Liver (tissue), 9 donors: Measurements from ENCODE around the gene PCSK6. TPM values are rescaled to one million over a fixed set of nuclear protein-coding genes. Genes with fewer than 3 reads are reported as not detected.

ENCODE experiments used
- DNase-seq: peaks from one replicate; pipeline ENCODE4 v3.0.0-alpha.2; 2017; ENCODE audit warnings: low spot score
- H3K27ac ChIP-seq, 2 donors: one replicate each; pipeline ENCODE4 v1.7.0; 2013; ENCODE audit warnings: inconsistent platforms in 2 of 2, low read length in 2 of 2, control low read depth in 1 of 2, low read depth in 1 of 2, mild to moderate bottlenecking in 1 of 2
- H3K27me3 ChIP-seq, 4 donors: one replicate each; pipeline versions ENCODE4 v1.6.1 to v1.7.0; 2013; ENCODE audit warnings: low read length in 3 of 4, inconsistent platforms in 1 of 4, mild to moderate bottlenecking in 1 of 4, moderate library complexity in 1 of 4; ENCODE audit not compliant: control insufficient read depth in 4 of 4, insufficient read depth in 4 of 4
- H3K36me3 ChIP-seq, 4 donors: one replicate each; pipeline versions ENCODE4 v1.6.1 to v1.7.0; 2013; ENCODE audit warnings: low read length in 3 of 4, mild to moderate bottlenecking in 3 of 4, low read depth in 1 of 4, moderate library complexity in 1 of 4; ENCODE audit not compliant: control insufficient read depth in 4 of 4, insufficient read depth in 3 of 4
- H3K4me1 ChIP-seq, 4 donors: one replicate each; pipeline versions ENCODE4 v1.6.1 to v1.7.0; 2013; ENCODE audit warnings: low read length in 3 of 4, mild to moderate bottlenecking in 3 of 4, moderate library complexity in 1 of 4; ENCODE audit not compliant: control insufficient read depth in 4 of 4, insufficient read depth in 4 of 4
- H3K4me3 ChIP-seq, 3 donors: one replicate each; pipeline versions ENCODE4 v1.6.1 to v1.7.0; 2013; ENCODE audit warnings: low read length in 3 of 3, control low read depth in 1 of 3, low read depth in 1 of 3, mild to moderate bottlenecking in 1 of 3
- H3K9ac ChIP-seq, 2 donors: one replicate each; pipeline ENCODE4 v1.7.0; 2013; ENCODE audit warnings: low read length in 2 of 2, mild to moderate bottlenecking in 2 of 2, moderate library complexity in 2 of 2, control low read depth in 1 of 2, low read depth in 1 of 2
- H3K9me3 ChIP-seq, 4 donors: one replicate each; pipeline versions ENCODE4 v1.6.1 to v1.7.0; 2013; ENCODE audit warnings: low read length in 3 of 4; ENCODE audit not compliant: control insufficient read depth in 4 of 4
- EGR1 ChIP-seq, 2 donors: IDR thresholded peaks; 2 replicates each; pipeline ENCODE4 v1.6.1; 2016 to 2018; ENCODE audit warnings: antibody characterized with exemption in 2 of 2, low read depth in 2 of 2
- FOXA2 ChIP-seq: IDR thresholded peaks from 2 replicates; pipeline ENCODE4 v1.6.1; 2016; ENCODE audit warnings: antibody characterized with exemption
- GABPA ChIP-seq, 2 donors: IDR thresholded peaks in 1 of 2; conservative IDR thresholded peaks in 1 of 2; 2 replicates each; pipeline ENCODE4 v1.6.1; 2016; ENCODE audit warnings: antibody characterized with exemption in 2 of 2, mild to moderate bottlenecking in 1 of 2, moderate library complexity in 1 of 2
- HNF4A ChIP-seq, 2 donors: conservative IDR thresholded peaks; 2 replicates each; pipeline ENCODE4 v1.6.1; 2016; ENCODE audit warnings: antibody characterized with exemption in 2 of 2, mild to moderate bottlenecking in 2 of 2
- HNF4G ChIP-seq: IDR thresholded peaks from 2 replicates; pipeline ENCODE4 v1.6.1; 2016; ENCODE audit warnings: antibody characterized with exemption
- JUND ChIP-seq, 2 donors: IDR thresholded peaks; 2 replicates each; pipeline ENCODE4 v1.6.1; 2016; ENCODE audit warnings: antibody characterized with exemption in 2 of 2
- NR2F2 ChIP-seq: IDR thresholded peaks from 2 replicates; pipeline ENCODE4 v1.6.1; 2016; ENCODE audit warnings: antibody characterized with exemption
- RAD21 ChIP-seq, 2 donors: IDR thresholded peaks; 2 replicates each; pipeline ENCODE4 v1.6.1; 2016; ENCODE audit warnings: antibody characterized with exemption in 2 of 2, mild to moderate bottlenecking in 2 of 2
- RXRA ChIP-seq, 2 donors: IDR thresholded peaks; 2 replicates each; pipeline ENCODE4 v1.6.1; 2017 to 2018; ENCODE audit warnings: antibody characterized with exemption in 2 of 2, mild to moderate bottlenecking in 1 of 2
- SP1 ChIP-seq: IDR thresholded peaks from 2 replicates; pipeline ENCODE4 v1.6.1; 2018; ENCODE audit warnings: antibody characterized with exemption, mild to moderate bottlenecking
- TAF1 ChIP-seq: conservative IDR thresholded peaks from 2 replicates; pipeline ENCODE4 v1.6.1; 2016; ENCODE audit warnings: antibody characterized with exemption, mild to moderate bottlenecking
- YY1 ChIP-seq: IDR thresholded peaks from 2 replicates; pipeline ENCODE4 v1.6.1; 2016; ENCODE audit warnings: antibody characterized with exemption, mild to moderate bottlenecking
- WGBS: extraction: QIAGEN DNeasy Blood & Tissue Kit; methylation state at CpG from one replicate; pipeline ENCODE4 v1.1.7; 2013; 5-methylcytosine and 5-hydroxymethylcytosine counted together
- polyA plus RNA-seq, 2 donors: library from polyadenylated mRNA; stranded (reverse) in 1 of 2; unstranded in 1 of 2; fragments of 200-250 nt in 1 of 2; fragments of >200 nt in 1 of 2; fragmentation: Nextera tagmentation in 1 of 2; extraction: Ambion mirVana in 1 of 2; gene quantifications; one replicate each; pipeline versions ENCODE4 v1.2.1 to v1.2.3, GENCODE V29; 2013 to 2015
- total RNA-seq, 2 donors: library from RNA; depleted of rRNA; stranded (reverse); fragments of >200 nt; gene quantifications; one replicate each; pipeline ENCODE4 v1.2.3, GENCODE V29; 2014
- TF ChIP-seq, protein P1 (sequence below): IDR thresholded peaks from 2 replicates; pipeline ENCODE4 v1.6.1; 2016; ENCODE audit warnings: antibody characterized with exemption, mild to moderate bottlenecking
- TF ChIP-seq, protein P2 (sequence below): IDR thresholded peaks from 2 replicates; pipeline ENCODE4 v1.6.1; 2016; ENCODE audit warnings: antibody characterized with exemption
- TF ChIP-seq, protein P3 (sequence below): IDR thresholded peaks from 2 replicates; pipeline ENCODE4 v1.6.1; 2016; ENCODE audit warnings: antibody characterized with exemption
- TF ChIP-seq, protein P4 (sequence below): fragments of 150-350 bp; IDR thresholded peaks from 2 replicates; pipeline ENCODE4 v1.5.1; 2017; ENCODE audit warnings: improper control_type of control experiment, low read depth, low read length; ENCODE audit not compliant: missing input control
- TF ChIP-seq, protein P5 (sequence below): IDR thresholded peaks from 2 replicates; pipeline ENCODE4 v1.6.1; 2016; ENCODE audit warnings: antibody characterized with exemption
- donor health status: healthy.
- donor health status: healthy.
- donor health status: healthy.
- donor health status: healthy.
- donor health status: healthy.

The PCSK6 gene
- total and polyA plus RNA-seq, 4 donors: 94.8 to 398 (median 168) TPM

DNA sequence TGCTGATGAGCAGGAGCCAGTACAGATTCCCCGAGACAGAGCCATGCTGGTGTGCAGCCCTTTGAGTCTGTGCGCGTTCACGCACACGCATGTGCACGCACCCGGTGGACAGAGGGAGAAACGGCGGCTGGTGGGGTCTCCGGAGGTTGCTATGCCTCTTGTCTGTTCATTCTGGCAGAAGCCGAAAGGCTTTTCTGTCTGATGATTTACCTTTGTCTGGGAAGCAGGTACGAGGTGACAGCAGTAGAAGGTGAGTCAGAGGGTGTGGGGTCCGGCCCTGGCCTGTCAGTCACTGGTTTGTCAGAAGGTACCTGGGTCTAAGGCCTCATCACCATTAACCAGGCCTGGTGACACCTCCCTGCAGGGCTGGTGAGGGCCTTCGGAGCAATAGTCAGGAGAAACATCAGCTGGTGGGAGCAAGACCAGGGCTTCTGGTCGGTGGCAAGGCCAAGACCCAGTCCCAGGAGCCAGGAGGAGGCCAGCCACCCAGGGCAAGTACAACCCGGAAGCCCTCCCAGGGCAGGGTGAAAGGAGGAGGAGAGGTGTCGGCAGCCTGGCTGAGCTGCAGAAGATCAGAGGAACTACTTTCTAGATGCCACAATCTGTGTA, 7.5 kb downstream of the PCSK6 start:
- Histone ChIP-seq H3K4me3 (no peak overlapping the region), H3K9me3 (no peaks in the 10 kb centered on the region), H3K9ac (no peak overlapping the region), H3K27ac (peak overlapping the region; percentile 13 to 62), H3K4me1 (peaks cover 0 to 36% (median 14%) of the 10 kb centered on the region in 4 donors), H3K27me3 (no peaks in the 10 kb centered on the region), H3K36me3 (peaks cover 0 to 25% (median 9%) of the 10 kb centered on the region in 4 donors)
- DNase-seq: no peak
- TF ChIP-seq, protein P1, sequence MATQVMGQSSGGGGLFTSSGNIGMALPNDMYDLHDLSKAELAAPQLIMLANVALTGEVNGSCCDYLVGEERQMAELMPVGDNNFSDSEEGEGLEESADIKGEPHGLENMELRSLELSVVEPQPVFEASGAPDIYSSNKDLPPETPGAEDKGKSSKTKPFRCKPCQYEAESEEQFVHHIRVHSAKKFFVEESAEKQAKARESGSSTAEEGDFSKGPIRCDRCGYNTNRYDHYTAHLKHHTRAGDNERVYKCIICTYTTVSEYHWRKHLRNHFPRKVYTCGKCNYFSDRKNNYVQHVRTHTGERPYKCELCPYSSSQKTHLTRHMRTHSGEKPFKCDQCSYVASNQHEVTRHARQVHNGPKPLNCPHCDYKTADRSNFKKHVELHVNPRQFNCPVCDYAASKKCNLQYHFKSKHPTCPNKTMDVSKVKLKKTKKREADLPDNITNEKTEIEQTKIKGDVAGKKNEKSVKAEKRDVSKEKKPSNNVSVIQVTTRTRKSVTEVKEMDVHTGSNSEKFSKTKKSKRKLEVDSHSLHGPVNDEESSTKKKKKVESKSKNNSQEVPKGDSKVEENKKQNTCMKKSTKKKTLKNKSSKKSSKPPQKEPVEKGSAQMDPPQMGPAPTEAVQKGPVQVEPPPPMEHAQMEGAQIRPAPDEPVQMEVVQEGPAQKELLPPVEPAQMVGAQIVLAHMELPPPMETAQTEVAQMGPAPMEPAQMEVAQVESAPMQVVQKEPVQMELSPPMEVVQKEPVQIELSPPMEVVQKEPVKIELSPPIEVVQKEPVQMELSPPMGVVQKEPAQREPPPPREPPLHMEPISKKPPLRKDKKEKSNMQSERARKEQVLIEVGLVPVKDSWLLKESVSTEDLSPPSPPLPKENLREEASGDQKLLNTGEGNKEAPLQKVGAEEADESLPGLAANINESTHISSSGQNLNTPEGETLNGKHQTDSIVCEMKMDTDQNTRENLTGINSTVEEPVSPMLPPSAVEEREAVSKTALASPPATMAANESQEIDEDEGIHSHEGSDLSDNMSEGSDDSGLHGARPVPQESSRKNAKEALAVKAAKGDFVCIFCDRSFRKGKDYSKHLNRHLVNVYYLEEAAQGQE: no peak
- TF ChIP-seq, protein P2, sequence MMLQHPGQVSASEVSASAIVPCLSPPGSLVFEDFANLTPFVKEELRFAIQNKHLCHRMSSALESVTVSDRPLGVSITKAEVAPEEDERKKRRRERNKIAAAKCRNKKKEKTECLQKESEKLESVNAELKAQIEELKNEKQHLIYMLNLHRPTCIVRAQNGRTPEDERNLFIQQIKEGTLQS: no peak
- TF ChIP-seq, protein P3, sequence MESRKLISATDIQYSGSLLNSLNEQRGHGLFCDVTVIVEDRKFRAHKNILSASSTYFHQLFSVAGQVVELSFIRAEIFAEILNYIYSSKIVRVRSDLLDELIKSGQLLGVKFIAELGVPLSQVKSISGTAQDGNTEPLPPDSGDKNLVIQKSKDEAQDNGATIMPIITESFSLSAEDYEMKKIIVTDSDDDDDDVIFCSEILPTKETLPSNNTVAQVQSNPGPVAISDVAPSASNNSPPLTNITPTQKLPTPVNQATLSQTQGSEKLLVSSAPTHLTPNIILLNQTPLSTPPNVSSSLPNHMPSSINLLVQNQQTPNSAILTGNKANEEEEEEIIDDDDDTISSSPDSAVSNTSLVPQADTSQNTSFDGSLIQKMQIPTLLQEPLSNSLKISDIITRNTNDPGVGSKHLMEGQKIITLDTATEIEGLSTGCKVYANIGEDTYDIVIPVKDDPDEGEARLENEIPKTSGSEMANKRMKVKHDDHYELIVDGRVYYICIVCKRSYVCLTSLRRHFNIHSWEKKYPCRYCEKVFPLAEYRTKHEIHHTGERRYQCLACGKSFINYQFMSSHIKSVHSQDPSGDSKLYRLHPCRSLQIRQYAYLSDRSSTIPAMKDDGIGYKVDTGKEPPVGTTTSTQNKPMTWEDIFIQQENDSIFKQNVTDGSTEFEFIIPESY: no peak
- TF ChIP-seq YY1 (no peak), SP1 (no peak), RAD21 (IDR thresholded peaks at IDR 0.05) (no peak), FOXA2 (no peak), RXRA (IDR thresholded peaks at IDR 0.05) (no peak), GABPA (IDR thresholded peaks at IDR 0.05 in 1 of 2, conservative IDR thresholded peaks at IDR 0.05 in 1 of 2) (no peak), NR2F2 (no peak), TAF1 (no peak), HNF4G (no peak), JUND (IDR thresholded peaks at IDR 0.05) (no peak)
- TF ChIP-seq, protein P4, sequence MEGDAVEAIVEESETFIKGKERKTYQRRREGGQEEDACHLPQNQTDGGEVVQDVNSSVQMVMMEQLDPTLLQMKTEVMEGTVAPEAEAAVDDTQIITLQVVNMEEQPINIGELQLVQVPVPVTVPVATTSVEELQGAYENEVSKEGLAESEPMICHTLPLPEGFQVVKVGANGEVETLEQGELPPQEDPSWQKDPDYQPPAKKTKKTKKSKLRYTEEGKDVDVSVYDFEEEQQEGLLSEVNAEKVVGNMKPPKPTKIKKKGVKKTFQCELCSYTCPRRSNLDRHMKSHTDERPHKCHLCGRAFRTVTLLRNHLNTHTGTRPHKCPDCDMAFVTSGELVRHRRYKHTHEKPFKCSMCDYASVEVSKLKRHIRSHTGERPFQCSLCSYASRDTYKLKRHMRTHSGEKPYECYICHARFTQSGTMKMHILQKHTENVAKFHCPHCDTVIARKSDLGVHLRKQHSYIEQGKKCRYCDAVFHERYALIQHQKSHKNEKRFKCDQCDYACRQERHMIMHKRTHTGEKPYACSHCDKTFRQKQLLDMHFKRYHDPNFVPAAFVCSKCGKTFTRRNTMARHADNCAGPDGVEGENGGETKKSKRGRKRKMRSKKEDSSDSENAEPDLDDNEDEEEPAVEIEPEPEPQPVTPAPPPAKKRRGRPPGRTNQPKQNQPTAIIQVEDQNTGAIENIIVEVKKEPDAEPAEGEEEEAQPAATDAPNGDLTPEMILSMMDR: no peak
- 93% methylated on average over 17 of the region's 17 CpGs for WGBS

DNA sequence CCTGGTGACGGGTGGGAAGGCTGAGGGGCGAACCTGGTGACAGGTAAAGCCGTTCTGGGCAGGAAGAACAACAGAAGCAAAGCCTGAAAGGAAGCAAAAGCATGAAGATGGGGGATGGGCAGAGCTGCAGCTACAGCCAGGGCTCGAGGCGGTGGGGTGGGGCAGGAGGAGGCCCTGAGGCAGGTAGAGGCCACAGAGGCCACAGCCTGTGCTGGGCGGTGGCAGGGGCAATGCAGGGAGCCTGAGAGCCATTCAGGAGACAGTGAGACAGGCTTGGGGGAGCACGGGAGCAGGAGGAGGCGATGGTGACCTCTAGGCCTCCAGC, 8.2 kb downstream of the PCSK6 start:
- WGBS: 93% methylated on average over 8 of the region's 8 CpGs
- Histone ChIP-seq H3K27me3 (no peaks in the 10 kb centered on the region), H3K27ac (no peak overlapping the region), H3K36me3 (peaks cover 0 to 25% (median 9%) of the 10 kb centered on the region in 4 donors), H3K9ac (no peak overlapping the region), H3K4me1 (peaks cover 0 to 39% (median 14%) of the 10 kb centered on the region in 4 donors), H3K4me3 (no peak overlapping the region), H3K9me3 (no peaks in the 10 kb centered on the region)
- no peak for DNase-seq
- TF ChIP-seq FOXA2: no peak
- TF ChIP-seq, protein P1: no peak
- no peak for TF ChIP-seq EGR1 (IDR thresholded peaks at IDR 0.05; ENCODE audit: low read depth in 2 of 2)
- TF ChIP-seq HNF4A (conservative IDR thresholded peaks at IDR 0.05): no peak
- TF ChIP-seq, protein P3: no peak
- TF ChIP-seq, protein P2: no peak
- TF ChIP-seq NR2F2: no peak
- no peak for TF ChIP-seq RXRA (IDR thresholded peaks at IDR 0.05)
- no peak for TF ChIP-seq YY1
- no peak for TF ChIP-seq RAD21 (IDR thresholded peaks at IDR 0.05)
- TF ChIP-seq, protein P5, sequence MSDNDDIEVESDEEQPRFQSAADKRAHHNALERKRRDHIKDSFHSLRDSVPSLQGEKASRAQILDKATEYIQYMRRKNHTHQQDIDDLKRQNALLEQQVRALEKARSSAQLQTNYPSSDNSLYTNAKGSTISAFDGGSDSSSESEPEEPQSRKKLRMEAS: no peak
